K562 (cell line): Measurements from ENCODE around the gene SYVN1. TPM values are rescaled to one million over a fixed set of nuclear protein-coding genes. Genes with fewer than 3 reads are reported as not detected.

ENCODE experiments used
- BCOR ChIP-seq: fragments of 450-650 bp; IDR thresholded peaks from 2 replicates; pipeline ENCODE4 v1.6.1; 2016
- CAMTA2 ChIP-seq: fragments of 250-450 bp; sonication (Bioruptor Pico); conservative IDR thresholded peaks from 2 replicates; pipeline ENCODE4 v1.5.1; 2022
- ELF1 ChIP-seq: fragments of 200-800 bp; sonication (Bioruptor generic); IDR thresholded peaks from 2 replicates; pipeline ENCODE4 v1.6.1; 2016; ENCODE audit warnings: missing genetic modification characterization, missing compliant biosample characterization
- FIP1L1 ChIP-seq: fragments of 200-400 bp; formaldehyde crosslinking; IDR thresholded peaks from 2 replicates; pipeline ENCODE4 v1.6.1; 2018; ENCODE audit warnings: mild to moderate bottlenecking, low read depth, low read length; ENCODE audit not compliant: poor library complexity, severe bottlenecking
- HBP1 ChIP-seq: fragments of 450-650 bp; formaldehyde crosslinking; IDR thresholded peaks from 2 replicates; pipeline ENCODE4 v1.4.0; 2022; ENCODE audit warnings: missing genetic modification characterization
- HMGN3 ChIP-seq: IDR thresholded peaks from 2 replicates; pipeline ENCODE4 v1.6.1; 2011; ENCODE audit warnings: borderline replicate concordance, low read depth, mild to moderate bottlenecking, mixed read lengths, low read length; ENCODE audit not compliant: insufficient read length; ENCODE audit errors: extremely low read depth
- POLR2G ChIP-seq: fragments of 200-400 bp; formaldehyde crosslinking; IDR thresholded peaks from 2 replicates; pipeline ENCODE4 v1.6.1; 2017; ENCODE audit warnings: low read depth, mild to moderate bottlenecking, antibody characterized with exemption, low read length, moderate library complexity
- RBFOX2 ChIP-seq: fragments of 200-400 bp; formaldehyde crosslinking; IDR thresholded peaks from 2 replicates; pipeline ENCODE4 v1.6.1; 2017; ENCODE audit warnings: low read depth, mild to moderate bottlenecking, low read length, moderate library complexity
- SP1 ChIP-seq: sonication (generic); formaldehyde crosslinking; IDR thresholded peaks from 2 replicates; pipeline ENCODE4 v1.8.1; 2022; ENCODE audit warnings: mild to moderate bottlenecking, missing genetic modification reagents
- SUPT5H ChIP-seq: fragments of 450-650 bp; IDR thresholded peaks from 2 replicates; pipeline ENCODE4 v1.6.1; 2016
- THRB ChIP-seq: fragments of 450-650 bp; formaldehyde crosslinking; conservative IDR thresholded peaks from 2 replicates; pipeline ENCODE4 v1.4.0; 2022; ENCODE audit warnings: mild to moderate bottlenecking, missing genetic modification characterization
- YBX1 ChIP-seq: fragments of 450-650 bp; IDR thresholded peaks from 2 replicates; pipeline ENCODE4 v1.7.1; 2016; ENCODE audit warnings: mild to moderate bottlenecking
- ZC3H11A ChIP-seq: IDR thresholded peaks from 2 replicates; pipeline ENCODE4 v1.6.1; 2012; ENCODE audit warnings: low read depth, low read length, improper control_type of control experiment
- ZFPM2 ChIP-seq: fragments of 250-450 bp; sonication (Bioruptor Pico); IDR thresholded peaks from 2 replicates; pipeline ENCODE4 v1.5.1; 2022; ENCODE audit warnings: mild to moderate bottlenecking
- ZNF146 ChIP-seq: IDR thresholded peaks from one replicate; pipeline ENCODE4 v1.6.1; 2018; ENCODE audit warnings: missing compliant biosample characterization; ENCODE audit not compliant: unreplicated experiment
- ZNF707 ChIP-seq: fragments of 250-450 bp; sonication (Bioruptor Pico); conservative IDR thresholded peaks from 2 replicates; pipeline ENCODE4 v1.8.0; 2022; ENCODE audit warnings: inconsistent platforms, mild to moderate bottlenecking, moderate library complexity
- ZNF717 ChIP-seq: fragments of 250-450 bp; sonication (Bioruptor Pico); IDR thresholded peaks from 2 replicates; pipeline ENCODE4 v1.5.0; 2021
- polyA plus RNA-seq, 8 experiments: library from polyadenylated mRNA; depleted of rRNA in 4 of 8; stranded (reverse) in 5 of 8; unstranded in 3 of 8; fragments of >200 nt; fragmentation: Nextera tagmentation in 2 of 8; fragmentation: Illumina TruSeq in 1 of 8; extraction: Ambion mirVana in 2 of 8; extraction: Trizol in 1 of 8; gene quantifications; 2 replicates each; pipeline versions ENCODE4 v1.2.1 to v1.2.3, GENCODE V29; 2011 to 2014; ENCODE audit warnings: inconsistent platforms in 1 of 8, missing spikeins in 1 of 8
- total RNA-seq, 7 experiments: library from RNA; depleted of rRNA in 6 of 7; stranded (reverse); fragments of >200 nt in 6 of 7; fragmentation: Illumina TruSeq in 2 of 7; extraction: Trizol in 2 of 7; gene quantifications; 2 replicates each; pipeline versions ENCODE4 v1.2.1 to v1.2.3, GENCODE V29; 2011 to 2021; ENCODE audit warnings: low replicate concordance in 1 of 7
- TF ChIP-seq, protein P1 (sequence below), 2 experiments: fragments of 150-350 bp in 1 of 2; IDR thresholded peaks; 2 replicates each; pipeline ENCODE4 v1.6.1; 2012 to 2016; ENCODE audit warnings: low read depth in 2 of 2, low read length in 2 of 2, mild to moderate bottlenecking in 1 of 2, moderate library complexity in 1 of 2
- TF ChIP-seq, protein P2 (sequence below), 3 experiments: IDR thresholded peaks in 2 of 3; conservative IDR thresholded peaks in 1 of 3; 2 replicates each; pipeline ENCODE4 v1.5.1; 2011 to 2012; ENCODE audit warnings: low read length in 3 of 3, mild to moderate bottlenecking in 3 of 3, control low read depth in 2 of 3, improper control_type of control experiment in 1 of 3, inconsistent platforms in 1 of 3, low read depth in 1 of 3, mixed read lengths in 1 of 3, moderate library complexity in 1 of 3; ENCODE audit not compliant: insufficient read depth in 2 of 3

The SYVN1 gene
- total and polyA plus RNA-seq, 9 of the 15 experiments (the other 6 are each of a cell fraction or from before 2014, with no cell fraction given): 0.41 to 47.4 (median 9.9) TPM

DNA sequence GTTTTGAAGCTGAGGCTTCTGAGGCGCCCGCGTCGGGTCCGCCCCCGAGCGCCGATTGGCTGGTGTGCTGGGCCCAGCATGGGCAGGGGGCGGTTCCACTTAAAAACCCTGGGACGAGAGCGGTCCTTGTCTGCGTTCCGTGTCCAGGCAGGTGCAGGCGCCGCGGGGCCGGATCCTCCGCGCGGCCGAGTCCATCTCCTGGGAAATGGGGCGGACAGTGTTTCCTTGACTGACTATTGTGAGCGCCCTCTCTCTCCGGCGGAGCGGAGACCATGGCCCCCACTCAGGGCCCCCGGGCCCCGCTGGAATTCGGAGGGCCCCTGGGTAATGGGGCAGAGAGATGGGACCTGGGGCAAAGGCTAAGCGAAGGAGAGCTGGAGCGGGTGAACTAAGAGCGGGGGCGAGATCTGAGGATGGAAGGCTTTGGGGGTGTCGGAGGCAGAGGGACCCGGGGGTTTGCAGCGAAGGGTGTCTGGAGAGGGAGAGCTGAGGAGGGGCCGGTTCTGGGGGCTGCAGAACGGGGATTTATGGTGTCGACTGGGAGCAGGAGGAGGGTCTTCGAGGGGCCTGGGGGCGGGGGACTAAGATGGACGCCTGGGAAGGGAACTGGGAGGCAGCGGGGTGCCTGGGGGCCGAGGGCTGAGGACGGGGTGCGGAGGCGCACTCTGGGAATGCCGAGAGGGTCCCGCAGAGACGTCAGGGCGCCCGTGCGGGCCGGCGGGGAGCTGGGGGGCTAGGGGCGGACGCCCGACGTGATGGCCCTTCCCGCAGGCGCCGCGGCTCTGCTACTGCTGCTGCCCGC is 22.4 kb downstream of the SYVN1 start, which contains the start of gene TM7SF2 (continued):
- TF ChIP-seq, protein P1, sequence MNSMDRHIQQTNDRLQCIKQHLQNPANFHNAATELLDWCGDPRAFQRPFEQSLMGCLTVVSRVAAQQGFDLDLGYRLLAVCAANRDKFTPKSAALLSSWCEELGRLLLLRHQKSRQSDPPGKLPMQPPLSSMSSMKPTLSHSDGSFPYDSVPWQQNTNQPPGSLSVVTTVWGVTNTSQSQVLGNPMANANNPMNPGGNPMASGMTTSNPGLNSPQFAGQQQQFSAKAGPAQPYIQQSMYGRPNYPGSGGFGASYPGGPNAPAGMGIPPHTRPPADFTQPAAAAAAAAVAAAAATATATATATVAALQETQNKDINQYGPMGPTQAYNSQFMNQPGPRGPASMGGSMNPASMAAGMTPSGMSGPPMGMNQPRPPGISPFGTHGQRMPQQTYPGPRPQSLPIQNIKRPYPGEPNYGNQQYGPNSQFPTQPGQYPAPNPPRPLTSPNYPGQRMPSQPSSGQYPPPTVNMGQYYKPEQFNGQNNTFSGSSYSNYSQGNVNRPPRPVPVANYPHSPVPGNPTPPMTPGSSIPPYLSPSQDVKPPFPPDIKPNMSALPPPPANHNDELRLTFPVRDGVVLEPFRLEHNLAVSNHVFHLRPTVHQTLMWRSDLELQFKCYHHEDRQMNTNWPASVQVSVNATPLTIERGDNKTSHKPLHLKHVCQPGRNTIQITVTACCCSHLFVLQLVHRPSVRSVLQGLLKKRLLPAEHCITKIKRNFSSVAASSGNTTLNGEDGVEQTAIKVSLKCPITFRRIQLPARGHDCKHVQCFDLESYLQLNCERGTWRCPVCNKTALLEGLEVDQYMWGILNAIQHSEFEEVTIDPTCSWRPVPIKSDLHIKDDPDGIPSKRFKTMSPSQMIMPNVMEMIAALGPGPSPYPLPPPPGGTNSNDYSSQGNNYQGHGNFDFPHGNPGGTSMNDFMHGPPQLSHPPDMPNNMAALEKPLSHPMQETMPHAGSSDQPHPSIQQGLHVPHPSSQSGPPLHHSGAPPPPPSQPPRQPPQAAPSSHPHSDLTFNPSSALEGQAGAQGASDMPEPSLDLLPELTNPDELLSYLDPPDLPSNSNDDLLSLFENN (IDR thresholded peaks at IDR 0.05; ENCODE audit: low read depth in 2 of 2, low read length in 2 of 2): peak in 1 of 2 experiments; percentile 65; a peak in 2 of 4 replicates
- TF ChIP-seq ZFPM2 (CRISPR knock-in tag) (0 out of 2 replicates have a peak, but pooled peaks have one; percentile 10), CAMTA2 (0 out of 2 replicates have a peak, but pooled peaks have one; percentile 52), HMGN3 (peak; percentile 67), HBP1 (CRISPR knock-in tag) (peak; percentile 89; the same call in 1 of the 2 replicates), POLR2G (peak; percentile 98), YBX1 (no peak), SP1 (peak; percentile 73; the same call in 1 of the 2 replicates), FIP1L1 (peak; percentile 52), ZC3H11A (no peak), BCOR (0 out of 2 replicates have a peak, but pooled peaks have one; percentile 13), SUPT5H (peak; percentile 85), ZNF146 (no peak), RBFOX2 (peak; percentile 93), ELF1 (tag) (no peak), ZNF707 (no peak), THRB (CRISPR knock-in tag) (peak; percentile 76; the same call in 1 of the 2 replicates), ZNF717 (CRISPR knock-in tag) (0 out of 2 replicates have a peak, but pooled peaks have one; percentile 9)
- TF ChIP-seq, protein P2, sequence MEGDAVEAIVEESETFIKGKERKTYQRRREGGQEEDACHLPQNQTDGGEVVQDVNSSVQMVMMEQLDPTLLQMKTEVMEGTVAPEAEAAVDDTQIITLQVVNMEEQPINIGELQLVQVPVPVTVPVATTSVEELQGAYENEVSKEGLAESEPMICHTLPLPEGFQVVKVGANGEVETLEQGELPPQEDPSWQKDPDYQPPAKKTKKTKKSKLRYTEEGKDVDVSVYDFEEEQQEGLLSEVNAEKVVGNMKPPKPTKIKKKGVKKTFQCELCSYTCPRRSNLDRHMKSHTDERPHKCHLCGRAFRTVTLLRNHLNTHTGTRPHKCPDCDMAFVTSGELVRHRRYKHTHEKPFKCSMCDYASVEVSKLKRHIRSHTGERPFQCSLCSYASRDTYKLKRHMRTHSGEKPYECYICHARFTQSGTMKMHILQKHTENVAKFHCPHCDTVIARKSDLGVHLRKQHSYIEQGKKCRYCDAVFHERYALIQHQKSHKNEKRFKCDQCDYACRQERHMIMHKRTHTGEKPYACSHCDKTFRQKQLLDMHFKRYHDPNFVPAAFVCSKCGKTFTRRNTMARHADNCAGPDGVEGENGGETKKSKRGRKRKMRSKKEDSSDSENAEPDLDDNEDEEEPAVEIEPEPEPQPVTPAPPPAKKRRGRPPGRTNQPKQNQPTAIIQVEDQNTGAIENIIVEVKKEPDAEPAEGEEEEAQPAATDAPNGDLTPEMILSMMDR (IDR thresholded peaks at IDR 0.05 in 2 of 3, conservative IDR thresholded peaks at IDR 0.05 in 1 of 3; ENCODE audit: insufficient read depth in 2 of 3, low read depth in 1 of 3, low read length in 3 of 3): 0 out of 6 replicates have a peak, but pooled peaks of 1 of the 3 experiments have one; percentile 0
